IMR-90 (cell line): ENCODE measurements around the gene CST9. TPM values are rescaled to one million over a fixed set of nuclear protein-coding genes. Genes with fewer than 3 reads are reported as not detected.

Experiments used
- ATAC-seq: fragments of 200-7000 bp; cut with Tn5 transposase; 2 replicates; pipeline ENCODE4 v1.9.1; 2020; ENCODE audit warnings: low read depth, mild to moderate bottlenecking, moderate library complexity
- BruUV-seq: library from RNA; stranded (reverse); fragments of 400-500 nt; replicated peaks from 2 replicates; lab custom pipeline; 2021; lab: Mats Ljungman, UMichigan
- CTCF ChIA-PET: fragments of 300-600 bp; formaldehyde crosslinking; extraction: SDS; loops from one replicate; lab custom pipeline; 2021; ENCODE audit warnings: antibody characterized with exemption; lab: Yijun Ruan, JAX
- POLR2A ChIA-PET: fragments of 300-600 bp; sonication (Branson Sonifier 250); formaldehyde crosslinking; loops from one replicate; lab custom pipeline; 2022; ENCODE audit warnings: antibody characterized with exemption; ENCODE audit not compliant: unreplicated experiment; lab: Charles Lee
- DNase-seq: peaks from one replicate; pipeline ENCODE4 v3.0.0; 2013
- H2AFZ ChIP-seq: replicated peaks from 2 replicates; pipeline ENCODE3; 2013; ENCODE audit warnings: low read length, mild to moderate bottlenecking; ENCODE audit not compliant: poor library complexity
- H2AK5ac ChIP-seq: 2 replicates; pipeline ENCODE4 v1.6.1; 2013; ENCODE audit warnings: low read depth, low read length, inconsistent platforms
- H2AK9ac ChIP-seq: replicated peaks from 2 replicates; pipeline ENCODE3; 2013; ENCODE audit warnings: mild to moderate bottlenecking, low read depth, low read length, moderate library complexity; ENCODE audit not compliant: poor library complexity
- H2BK120ac ChIP-seq: 2 replicates; pipeline ENCODE4 v1.6.1; 2013; ENCODE audit warnings: low read depth, low read length, inconsistent platforms
- H2BK15ac ChIP-seq: 3 replicates; pipeline ENCODE4 v1.6.1; 2013; ENCODE audit warnings: low read depth, low read length, inconsistent platforms
- H2BK20ac ChIP-seq: 2 replicates; pipeline ENCODE4 v1.6.1; 2013; ENCODE audit warnings: low read depth, mild to moderate bottlenecking, inconsistent platforms, low read length, moderate library complexity
- H2BK5ac ChIP-seq: 2 replicates; pipeline ENCODE4 v1.6.1; 2013; ENCODE audit warnings: mild to moderate bottlenecking, low read depth, low read length, inconsistent platforms; ENCODE audit not compliant: poor library complexity, severe bottlenecking
- H3K14ac ChIP-seq: replicated peaks from 2 replicates; pipeline ENCODE4 v1.6.1; 2013; ENCODE audit warnings: low read depth, low read length, inconsistent platforms
- H3K18ac ChIP-seq: 2 replicates; pipeline ENCODE4 v1.6.1; 2013; ENCODE audit warnings: low read depth, low read length, control low read depth
- H3K23ac ChIP-seq: 2 replicates; pipeline ENCODE4 v1.6.1; 2013; ENCODE audit warnings: low read depth, low read length, inconsistent platforms
- H3K27ac ChIP-seq: 2 replicates; pipeline ENCODE4 v1.5.1; 2013; ENCODE audit warnings: mild to moderate bottlenecking, control low read depth, low read length; ENCODE audit not compliant: insufficient read depth
- H3K27me3 ChIP-seq: 2 replicates; pipeline ENCODE4 v1.6.1; 2013; ENCODE audit warnings: low read length; ENCODE audit not compliant: control insufficient read depth, insufficient read depth
- H3K36me3 ChIP-seq: 2 replicates; pipeline ENCODE4 v1.6.1; 2013; ENCODE audit warnings: low read length, mixed read lengths; ENCODE audit not compliant: control insufficient read depth, insufficient read depth
- H3K4ac ChIP-seq: 2 replicates; pipeline ENCODE4 v1.6.1; 2013; ENCODE audit warnings: low read depth, low read length, inconsistent platforms
- H3K4me1 ChIP-seq: 2 replicates; pipeline ENCODE4 v1.6.1; 2013; ENCODE audit warnings: low read length, mixed read lengths; ENCODE audit not compliant: control insufficient read depth, insufficient read depth
- H3K4me2 ChIP-seq: 2 replicates; pipeline ENCODE4 v1.6.1; 2013; ENCODE audit warnings: low read depth, mild to moderate bottlenecking, control low read depth, low read length, moderate library complexity
- H3K4me3 ChIP-seq: 2 replicates; pipeline ENCODE4 v1.5.1; 2013; ENCODE audit warnings: low read depth, mild to moderate bottlenecking, control low read depth, low read length, moderate library complexity; ENCODE audit not compliant: insufficient read depth
- H3K56ac ChIP-seq: 2 replicates; pipeline ENCODE4 v1.6.1; 2013; ENCODE audit warnings: low read length, inconsistent platforms; ENCODE audit not compliant: insufficient read depth; ENCODE audit errors: extremely low read depth
- H3K79me1 ChIP-seq, 2 experiments: 2 replicates each; pipeline ENCODE4 v1.6.1; 2013; ENCODE audit warnings: low read length in 2 of 2, inconsistent platforms in 1 of 2, low read depth in 1 of 2
- H3K9ac ChIP-seq: 2 replicates; pipeline ENCODE4 v1.6.1; 2013; ENCODE audit warnings: low read depth, low read length, control low read depth
- H3K9me1 ChIP-seq: 2 replicates; pipeline ENCODE4 v1.6.1; 2013; ENCODE audit warnings: low read length, inconsistent platforms; ENCODE audit not compliant: insufficient read depth
- H3K9me3 ChIP-seq: 2 replicates; pipeline ENCODE4 v1.6.1; 2013; ENCODE audit warnings: low read length; ENCODE audit not compliant: control insufficient read depth, insufficient read depth
- H4K20me1 ChIP-seq: 2 replicates; pipeline ENCODE4 v1.6.1; 2013; ENCODE audit warnings: low read length, inconsistent platforms; ENCODE audit not compliant: insufficient read depth
- H4K5ac ChIP-seq: 2 replicates; pipeline ENCODE4 v1.6.1; 2013; ENCODE audit warnings: mild to moderate bottlenecking, low read depth, low read length, control low read depth
- H4K8ac ChIP-seq, 2 experiments: 2 replicates each; pipeline ENCODE4 v1.6.1; 2013; ENCODE audit warnings: low read depth in 2 of 2, low read length in 2 of 2, control low read depth in 1 of 2, inconsistent platforms in 1 of 2
- H4K91ac ChIP-seq: 2 replicates; pipeline ENCODE4 v1.6.1; 2013; ENCODE audit warnings: low read depth, low read length, inconsistent platforms; ENCODE audit not compliant: insufficient read depth
- CEBPB ChIP-seq: IDR thresholded peaks from 2 replicates; pipeline ENCODE4 v1.6.1; 2012; ENCODE audit warnings: low read depth, low read length, improper control_type of control experiment
- MXI1 ChIP-seq: IDR thresholded peaks from 2 replicates; pipeline ENCODE4 v1.6.1; 2012; ENCODE audit warnings: low read depth, mild to moderate bottlenecking, low read length, moderate library complexity, borderline replicate concordance
- NFE2L2 ChIP-seq: fragments of 150-350 bp; IDR thresholded peaks from 2 replicates; pipeline ENCODE4 v1.6.1; 2016; ENCODE audit warnings: low read depth, mild to moderate bottlenecking, low read length
- POLR2A ChIP-seq: IDR thresholded peaks from 2 replicates; pipeline ENCODE4 v1.6.1; 2012; ENCODE audit warnings: mild to moderate bottlenecking, low read depth, low read length
- RAD21 ChIP-seq: IDR thresholded peaks from 2 replicates; pipeline ENCODE4 v1.6.1; 2012; ENCODE audit warnings: low read length, improper control_type of control experiment
- SMC3 ChIP-seq: fragments of 150-350 bp; IDR thresholded peaks from 2 replicates; pipeline ENCODE4 v1.6.1; 2016; ENCODE audit warnings: low read depth, mild to moderate bottlenecking, antibody characterized with exemption, low read length, moderate library complexity
- USF2 ChIP-seq: fragments of 150-350 bp; IDR thresholded peaks from 2 replicates; pipeline ENCODE4 v1.6.1; 2017; ENCODE audit warnings: mild to moderate bottlenecking, antibody characterized with exemption, low read length, low read depth
- WGBS, 2 experiments: methylation state at CpG; one replicate each; pipeline versions ENCODE4 v1.1.5 to v1.1.7; 2013; ENCODE audit warnings: missing lambda C conversion rate in 2 of 2; ENCODE audit not compliant: insufficient read length in 1 of 2; ENCODE audit errors: extremely low coverage in 2 of 2; 5-methylcytosine and 5-hydroxymethylcytosine counted together
- dilution Hi-C: fragments of 300-500 bp; cut with HindIII; formaldehyde crosslinking; loops from one replicate; pipeline ENCODE4 v1.14.3; 2018; ENCODE audit warnings: low sequenced_read_pairs; ENCODE audit not compliant: unreplicated experiment
- in situ Hi-C: fragments of 300-500 bp; cut with MboI; formaldehyde crosslinking; loops from 3 replicates; pipeline ENCODE4 v1.14.3; 2019; ENCODE audit warnings: low sequenced_read_pairs, inconsistent platforms, mixed read lengths
- intact Hi-C: fragments of 100-400 bp; cut with micrococcal nuclease; formaldehyde crosslinking; loops from 2 replicates; pipeline ENCODE4 v1.10.0; 2022
- polyA plus RNA-seq, 3 experiments: library from polyadenylated mRNA; depleted of rRNA; stranded (reverse); fragments of >200 nt; gene quantifications; 2 replicates each; pipeline ENCODE4 v1.2.3, GENCODE V29; 2012; ENCODE audit warnings: low replicate concordance in 1 of 3
- total RNA-seq: library from RNA; depleted of rRNA; stranded (reverse); fragments of >200 nt; gene quantifications from 2 replicates; pipeline ENCODE4 v1.2.3, GENCODE V29; 2012
- TF ChIP-seq, protein P1 (sequence below): fragments of 150-350 bp; IDR thresholded peaks from 2 replicates; pipeline ENCODE4 v1.6.1; 2016; ENCODE audit warnings: low read depth, mild to moderate bottlenecking, low read length, moderate library complexity, borderline replicate concordance

CST9 gene
- total and polyA plus RNA-seq, 2 of the 4 experiments (the other 2 are of a cell fraction) = not detected

DNA sequence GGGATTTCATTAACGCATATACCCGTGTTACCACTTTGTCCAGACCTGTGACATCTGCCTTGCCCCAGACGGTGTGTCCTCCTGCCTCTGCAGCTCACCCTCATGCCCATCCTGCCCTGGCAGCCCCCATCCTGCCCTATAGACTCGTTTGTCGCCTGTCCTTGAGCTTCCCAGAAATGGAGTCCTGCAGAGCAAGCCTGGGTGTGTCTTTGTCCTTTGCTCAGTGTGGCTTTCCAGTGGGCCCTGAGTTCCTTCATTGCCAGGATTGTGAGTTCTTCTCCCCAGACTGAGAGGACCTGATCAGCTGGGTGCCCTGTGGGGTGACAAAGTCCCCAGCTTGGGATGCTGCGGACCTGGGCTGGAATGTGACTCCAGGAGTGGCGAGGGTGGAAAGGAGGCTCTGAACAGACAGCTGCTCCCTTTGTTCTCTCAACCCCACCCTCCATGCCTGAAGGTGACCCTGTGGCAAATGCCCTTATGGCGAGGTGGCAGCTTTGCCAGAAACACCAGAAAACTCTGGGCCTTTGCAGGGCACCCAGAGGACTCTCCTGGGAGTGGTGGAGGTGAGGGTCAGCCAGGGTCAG, 34.4 kb upstream of the CST9 start:
- no peak overlapping the region for H2BK120ac ChIP-seq
- no TSS peak for BruUV-seq
- in situ Hi-C loops (loop anchor here (25.0 kb wide), 2 partner anchors 1622 to 1772 kb away; partner anchors contain the start of gene GINS1), dilution Hi-C loops (no loop called here), intact Hi-C loops (no loop called here)
- TF ChIP-seq NFE2L2 (no peak), MXI1 (no peak), SMC3 (no peak), CEBPB (no peak), USF2 (no peak), RAD21 (no peak), POLR2A (no peak)
- TF ChIP-seq, protein P1, sequence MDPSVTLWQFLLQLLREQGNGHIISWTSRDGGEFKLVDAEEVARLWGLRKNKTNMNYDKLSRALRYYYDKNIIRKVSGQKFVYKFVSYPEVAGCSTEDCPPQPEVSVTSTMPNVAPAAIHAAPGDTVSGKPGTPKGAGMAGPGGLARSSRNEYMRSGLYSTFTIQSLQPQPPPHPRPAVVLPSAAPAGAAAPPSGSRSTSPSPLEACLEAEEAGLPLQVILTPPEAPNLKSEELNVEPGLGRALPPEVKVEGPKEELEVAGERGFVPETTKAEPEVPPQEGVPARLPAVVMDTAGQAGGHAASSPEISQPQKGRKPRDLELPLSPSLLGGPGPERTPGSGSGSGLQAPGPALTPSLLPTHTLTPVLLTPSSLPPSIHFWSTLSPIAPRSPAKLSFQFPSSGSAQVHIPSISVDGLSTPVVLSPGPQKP = no peak
- H3K9ac ChIP-seq = no peak overlapping the region
- H4K5ac ChIP-seq = no peak overlapping the region
- H3K18ac ChIP-seq = no peak overlapping the region
- no peaks in the 10 kb centered on the region for H3K9me3 ChIP-seq
- no peak overlapping the region for H3K4me2 ChIP-seq
- no peak overlapping the region for H2AK5ac ChIP-seq
- no peak overlapping the region for H2AFZ ChIP-seq
- H3K4me3 ChIP-seq = no peak overlapping the region
- ATAC-seq = no peak
- H3K23ac ChIP-seq = no peak overlapping the region
- H3K9me1 ChIP-seq = peaks cover 9% of the 10 kb centered on the region
- H2BK5ac ChIP-seq = no peak overlapping the region
- no peak overlapping the region for H4K8ac ChIP-seq
- H4K20me1 ChIP-seq = peaks cover 2% of the 10 kb centered on the region
- ChIA-PET CTCF (no interaction called here), POLR2A (no interaction called here)
- no peak overlapping the region for H2AK9ac ChIP-seq
- H2BK15ac ChIP-seq = no peak overlapping the region
- WGBS, 2 experiments = no CpG with 5 or more reads among the region's 8 CpGs
- no peak overlapping the region for H3K27ac ChIP-seq
- no peaks in the 10 kb centered on the region for H3K27me3 ChIP-seq
- DNase-seq = no peak
- no peak overlapping the region for H3K14ac ChIP-seq
- H3K36me3 ChIP-seq = peaks cover 2% of the 10 kb centered on the region
- no peak overlapping the region for H2BK20ac ChIP-seq
- peaks cover 13% of the 10 kb centered on the region for H3K4me1 ChIP-seq
- H3K56ac ChIP-seq = no peak overlapping the region
- no peak overlapping the region for H3K4ac ChIP-seq
- H4K91ac ChIP-seq = no peak overlapping the region
- peaks cover 10 to 20% of the 10 kb centered on the region in 2 experiments for H3K79me1 ChIP-seq
